Globus pallidus (tissue), 1 donor: ENCODE data around the gene ZNF33A.
A peak's percentile ranks its signal among the peaks of the same experiment; 100 is the strongest.
"Not testable (repeated sequence)": the region's sequence is repeated elsewhere in the genome, so short reads cannot be mapped to it uniquely, and the experiment has no call there.

ENCODE experiments used
- DNase-seq: peaks from one replicate; pipeline ENCODE4 v3.0.0-alpha.2; 2015; ENCODE audit warnings: low spot score

Gene ZNF33A

GRCh38 chr10:38045129-38045528 lies 34.7 kb downstream of the ZNF33A start:
- DNase-seq: no peak

GRCh38 chr10:38047666-38048065 lies 37.2 kb downstream of the ZNF33A start:
- DNase-seq: no peak

GRCh38 chr10:38050212-38050611 lies 39.7 kb downstream of the ZNF33A start:
- DNase-seq: no peak

- no peak for DNase-seq
Observed at GRCh38 chr10:38054361-38054797, 43.9 kb downstream of the ZNF33A start.

GRCh38 chr10:38055274-38055894 lies 44.9 kb downstream of the ZNF33A start:
- DNase-seq: not testable (repeated sequence)

GRCh38 chr10:38069663-38070062 lies 59.2 kb downstream of the ZNF33A start:
- DNase-seq: not testable (repeated sequence)

- DNase-seq: no peak
Observed at GRCh38 chr10:38070501-38070900, 60.0 kb downstream of the ZNF33A start.

GRCh38 chr10:38072552-38072951 lies 62.1 kb downstream of the ZNF33A start:
- no peak for DNase-seq

- DNase-seq: no peak
Observed at GRCh38 chr10:38076687-38077086, 66.2 kb downstream of the ZNF33A start.

- DNase-seq: not testable (repeated sequence)
Observed at GRCh38 chr10:38093318-38093717, 82.8 kb downstream of the ZNF33A start.

GRCh38 chr10:38093816-38094157 lies 83.3 kb downstream of the ZNF33A start:
- DNase-seq: no peak

- DNase-seq: peak; percentile 96
Observed at GRCh38 chr10:38094158-38094926, 83.9 kb downstream of the ZNF33A start, which contains the start of gene ZNF37A. TSS of gene ZNF37A (plus strand) at chr10:38094337. CDS start at chr10:38096618, 2,281 bp downstream.

- DNase-seq: no peak
Observed at GRCh38 chr10:38094927-38095574, 84.6 kb downstream of the ZNF33A start.

GRCh38 chr10:38102880-38103279 lies 92.4 kb downstream of the ZNF33A start:
- no peak for DNase-seq

GRCh38 chr10:38103756-38104155 lies 93.3 kb downstream of the ZNF33A start:
- DNase-seq: no peak

- no peak for DNase-seq
Observed at GRCh38 chr10:38112159-38112558, 101.7 kb downstream of the ZNF33A start.
